HCT116 (cell line): ENCODE results near the gene PIBF1.

ENCODE experiments used
- CTCF ChIP-seq, 3 experiments: fragments of 200-600 bp in 1 of 3; sonication (generic) in 1 of 3; IDR thresholded peaks in 2 of 3; conservative IDR thresholded peaks in 1 of 3; 2 replicates each; pipeline ENCODE4 v1.5.1; 2012 to 2017; ENCODE audit warnings: low read depth in 2 of 3, low read length in 2 of 3, antibody characterized with exemption in 1 of 3, borderline replicate concordance in 1 of 3, control low read depth in 1 of 3, mild to moderate bottlenecking in 1 of 3, mixed read lengths in 1 of 3, mixed run types in 1 of 3, moderate library complexity in 1 of 3; ENCODE audit not compliant: insufficient read depth in 1 of 3
- EGR1 ChIP-seq: IDR thresholded peaks from 2 replicates; pipeline ENCODE4 v1.6.1; 2012; ENCODE audit warnings: low read depth
- EZH2 ChIP-seq: fragments of 200-600 bp; sonication (generic); IDR thresholded peaks from 2 replicates; pipeline ENCODE4 v1.6.1; 2017; ENCODE audit warnings: antibody characterized with exemption, mixed run types
- EZH2phosphoT487 ChIP-seq: fragments of 200-600 bp; IDR thresholded peaks from 2 replicates; pipeline ENCODE4 v1.6.1; 2018; ENCODE audit warnings: antibody characterized with exemption, borderline replicate concordance
- FOSL1 ChIP-seq: IDR thresholded peaks from 2 replicates; pipeline ENCODE4 v1.6.1; 2012; ENCODE audit warnings: low read depth
- JUND ChIP-seq: IDR thresholded peaks from 2 replicates; pipeline ENCODE4 v1.6.1; 2012
- MAX ChIP-seq: IDR thresholded peaks from 2 replicates; pipeline ENCODE4 v1.6.1; 2012
- POLR2A ChIP-seq: IDR thresholded peaks from 2 replicates; pipeline ENCODE4 v1.7.0; 2011; ENCODE audit warnings: borderline replicate concordance; ENCODE audit not compliant: insufficient read depth, insufficient read length; ENCODE audit errors: extremely low read depth
- REST ChIP-seq: IDR thresholded peaks from 2 replicates; pipeline ENCODE4 v1.6.1; 2012; ENCODE audit warnings: low read depth
- SIN3A ChIP-seq: IDR thresholded peaks from 2 replicates; pipeline ENCODE4 v1.6.1; 2012; ENCODE audit warnings: low read depth
- YY1 ChIP-seq: IDR thresholded peaks from 2 replicates; pipeline ENCODE4 v1.6.1; 2011; ENCODE audit warnings: low read length, low read depth, moderate library complexity, mild to moderate bottlenecking; ENCODE audit not compliant: insufficient replicate concordance; ENCODE audit errors: extremely low read depth
- ZBTB33 ChIP-seq: IDR thresholded peaks from 2 replicates; pipeline ENCODE4 v1.6.1; 2011; ENCODE audit warnings: mild to moderate bottlenecking, low read length, moderate library complexity; ENCODE audit not compliant: insufficient replicate concordance; ENCODE audit errors: extremely low read depth
- ZNF274 ChIP-seq: fragments of 200-500 bp; sonication (Bioruptor generic); IDR thresholded peaks from 2 replicates; pipeline ENCODE4 v1.6.1; 2014; ENCODE audit warnings: mild to moderate bottlenecking, low read depth, low read length, inconsistent platforms

- TF ChIP-seq CTCF (IDR thresholded peaks at IDR 0.05 in 2 of 3, conservative IDR thresholded peaks at IDR 0.05 in 1 of 3; ENCODE audit: borderline replicate concordance in 1 of 3, insufficient read depth in 1 of 3, low read depth in 2 of 3, low read length in 2 of 3) (no peak), EZH2 (no peak), JUND (peak; percentile 41), SIN3A (no peak), POLR2A (no peak), FOSL1 (peak; percentile 59), YY1 (no peak), REST (no peak), EGR1 (no peak), ZBTB33 (no peak), EZH2phosphoT487 (no peak), MAX (0 out of 2 replicates have a peak, but pooled peaks have one; percentile 24), ZNF274 (no peak)
Measured at GRCh38 chr13:72983085-72983768, 201.3 kb downstream of the PIBF1 start.
